Neural crest cell (in vitro differentiated cells): ENCODE measurements around the gene CRISPLD2. TPM values are rescaled to one million over a fixed set of nuclear protein-coding genes. Genes with fewer than 3 reads are reported as not detected.

Source experiments
- DNase-seq: peaks from one replicate; pipeline ENCODE4 v3.0.0; 2021; ENCODE audit warnings: low read depth, mixed read lengths, low spot score
- H3K27ac Mint-ChIP-seq: one replicate; pipeline ENCODE4 v1.8.0; 2021; ENCODE audit warnings: mild to moderate bottlenecking, mixed read lengths; ENCODE audit not compliant: unreplicated experiment
- H3K27me3 Mint-ChIP-seq: 2 replicates; pipeline ENCODE4 v1.8.0; 2021; ENCODE audit warnings: low read depth, mild to moderate bottlenecking, mixed read lengths
- H3K36me3 Mint-ChIP-seq: 2 replicates; pipeline ENCODE4 v1.8.0; 2021; ENCODE audit warnings: low read depth, mild to moderate bottlenecking, mixed read lengths
- H3K4me1 Mint-ChIP-seq: 2 replicates; pipeline ENCODE4 v1.8.0; 2021; ENCODE audit warnings: mixed read lengths
- H3K4me3 Mint-ChIP-seq: one replicate; pipeline ENCODE4 v1.8.0; 2021; ENCODE audit warnings: mild to moderate bottlenecking, mixed read lengths
- H3K9me3 Mint-ChIP-seq: 2 replicates; pipeline ENCODE4 v1.8.0; 2021; ENCODE audit warnings: mixed read lengths
- total RNA-seq: library from RNA; stranded (reverse); gene quantifications from 2 replicates; pipeline ENCODE4 v1.2.1, GENCODE V29; 2021
- TF ChIP-seq, protein P1 (sequence below): fragments of 200-600 bp; sonication (generic); conservative IDR thresholded peaks from 2 replicates; pipeline ENCODE4 v1.5.0; 2021; ENCODE audit warnings: antibody characterized with exemption, mild to moderate bottlenecking

CRISPLD2 gene
- total RNA-seq, 1 donor from 2014 or later, result 0.61 TPM

DNA sequence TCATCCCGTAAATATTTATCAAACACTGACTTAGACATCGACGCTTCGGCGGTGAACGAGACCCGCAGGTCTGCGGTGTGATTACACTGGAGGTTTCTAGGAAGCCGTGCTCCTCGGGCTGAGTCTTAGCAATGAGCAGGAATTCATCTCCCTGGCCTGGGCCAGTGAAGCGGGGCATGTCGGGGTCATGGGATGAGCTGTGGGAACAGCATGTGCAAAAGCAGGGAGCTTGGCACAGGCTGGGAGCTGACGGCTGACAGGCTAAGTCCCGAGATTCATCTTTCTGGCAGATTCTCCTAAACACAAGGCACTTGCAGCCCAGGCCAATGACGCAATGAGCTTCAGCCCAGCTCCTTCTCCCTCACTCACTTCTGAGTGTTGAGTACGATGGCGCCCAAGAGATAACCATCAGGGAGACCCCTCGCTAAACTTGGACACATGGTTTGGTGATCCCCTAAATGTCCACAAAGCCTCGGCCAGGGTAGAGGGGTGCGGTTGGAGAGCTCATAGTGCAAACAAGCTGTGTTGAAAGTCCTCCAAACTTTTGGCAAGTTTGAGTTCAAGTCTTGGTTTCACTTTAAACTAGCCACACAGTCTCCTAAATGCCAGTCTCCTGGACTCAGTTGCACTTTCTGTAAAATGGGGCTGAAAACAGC is 12.8 kb downstream of the CRISPLD2 start:
- TF ChIP-seq, protein P1, sequence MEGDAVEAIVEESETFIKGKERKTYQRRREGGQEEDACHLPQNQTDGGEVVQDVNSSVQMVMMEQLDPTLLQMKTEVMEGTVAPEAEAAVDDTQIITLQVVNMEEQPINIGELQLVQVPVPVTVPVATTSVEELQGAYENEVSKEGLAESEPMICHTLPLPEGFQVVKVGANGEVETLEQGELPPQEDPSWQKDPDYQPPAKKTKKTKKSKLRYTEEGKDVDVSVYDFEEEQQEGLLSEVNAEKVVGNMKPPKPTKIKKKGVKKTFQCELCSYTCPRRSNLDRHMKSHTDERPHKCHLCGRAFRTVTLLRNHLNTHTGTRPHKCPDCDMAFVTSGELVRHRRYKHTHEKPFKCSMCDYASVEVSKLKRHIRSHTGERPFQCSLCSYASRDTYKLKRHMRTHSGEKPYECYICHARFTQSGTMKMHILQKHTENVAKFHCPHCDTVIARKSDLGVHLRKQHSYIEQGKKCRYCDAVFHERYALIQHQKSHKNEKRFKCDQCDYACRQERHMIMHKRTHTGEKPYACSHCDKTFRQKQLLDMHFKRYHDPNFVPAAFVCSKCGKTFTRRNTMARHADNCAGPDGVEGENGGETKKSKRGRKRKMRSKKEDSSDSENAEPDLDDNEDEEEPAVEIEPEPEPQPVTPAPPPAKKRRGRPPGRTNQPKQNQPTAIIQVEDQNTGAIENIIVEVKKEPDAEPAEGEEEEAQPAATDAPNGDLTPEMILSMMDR, result no peak
- DNase-seq, result no peak
- no peak overlapping the region for H3K4me3 Mint-ChIP-seq
- H3K4me1 Mint-ChIP-seq, result peaks cover 21% of the 10 kb centered on the region
- no peaks in the 10 kb centered on the region for H3K9me3 Mint-ChIP-seq
- peaks cover 22% of the 10 kb centered on the region for H3K27me3 Mint-ChIP-seq
- no peak overlapping the region for H3K27ac Mint-ChIP-seq
- H3K36me3 Mint-ChIP-seq, result no peaks in the 10 kb centered on the region

DNA sequence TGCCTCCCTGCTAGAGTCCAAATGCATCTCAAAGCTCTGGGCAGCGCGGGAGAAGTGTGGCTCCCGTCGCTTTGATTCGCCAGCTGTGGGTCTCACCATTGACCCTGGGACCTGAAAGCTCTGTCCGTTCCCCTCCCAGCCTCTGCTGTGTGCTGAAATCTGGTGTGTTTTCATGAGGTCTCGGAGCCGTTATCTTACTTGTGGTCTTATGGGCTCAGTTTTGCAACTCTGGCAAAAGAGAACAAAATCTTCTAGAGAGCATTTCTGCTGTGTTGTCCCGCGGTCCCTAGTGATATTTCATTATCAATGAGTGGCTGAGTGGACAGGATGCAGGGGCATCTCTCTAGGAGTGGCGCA is 13.3 kb downstream of the CRISPLD2 start:
- Mint-ChIP-seq H3K4me1 (peaks cover 17% of the 10 kb centered on the region), H3K4me3 (no peak overlapping the region), H3K36me3 (no peaks in the 10 kb centered on the region), H3K9me3 (no peaks in the 10 kb centered on the region), H3K27me3 (peaks cover 24% of the 10 kb centered on the region), H3K27ac (no peak overlapping the region)
- TF ChIP-seq, protein P1, result no peak
- DNase-seq, result no peak

DNA sequence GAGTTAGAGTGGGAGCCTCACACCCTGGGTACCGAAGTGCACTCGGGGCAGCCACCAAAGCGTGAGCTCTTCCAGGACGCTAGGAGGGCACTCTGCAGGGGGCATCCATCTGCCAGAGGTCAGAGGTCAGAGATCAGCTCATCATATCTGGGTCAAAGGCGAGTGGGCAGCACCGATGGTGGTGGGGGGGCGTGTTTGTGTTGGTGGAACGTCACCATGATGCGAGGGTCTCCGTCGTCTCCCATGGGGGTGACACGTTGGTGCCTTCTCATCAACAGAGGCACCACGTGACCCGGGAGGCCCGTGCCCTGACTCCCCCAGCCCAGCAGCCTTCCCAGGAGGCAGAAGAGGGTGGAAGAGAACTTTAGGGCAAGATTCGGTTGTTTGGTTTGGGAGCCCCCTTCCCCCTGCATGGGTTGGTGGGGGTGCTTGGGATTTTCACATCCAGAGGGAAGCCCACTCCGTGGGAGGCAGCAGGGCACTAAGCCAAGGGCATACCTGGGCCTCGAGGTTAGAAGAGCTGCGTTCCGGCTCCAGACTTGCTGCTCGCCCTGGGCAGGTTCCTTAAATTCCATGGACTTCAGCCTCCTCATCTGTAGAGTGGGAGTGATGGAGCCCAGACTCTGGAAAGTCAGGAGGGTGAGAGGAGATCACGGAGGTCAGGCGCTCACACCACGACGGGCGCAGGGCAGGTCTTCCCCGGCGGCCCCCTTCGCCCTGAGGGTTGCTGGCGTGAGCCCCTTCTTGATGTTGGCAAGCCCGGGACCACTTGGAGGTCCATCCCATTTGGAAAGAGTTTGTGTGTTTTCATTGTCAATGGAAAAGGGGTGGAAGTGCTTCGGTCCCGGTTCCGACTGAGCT is 14.0 kb downstream of the CRISPLD2 start:
- H3K4me3 Mint-ChIP-seq, result no peak overlapping the region

DNA sequence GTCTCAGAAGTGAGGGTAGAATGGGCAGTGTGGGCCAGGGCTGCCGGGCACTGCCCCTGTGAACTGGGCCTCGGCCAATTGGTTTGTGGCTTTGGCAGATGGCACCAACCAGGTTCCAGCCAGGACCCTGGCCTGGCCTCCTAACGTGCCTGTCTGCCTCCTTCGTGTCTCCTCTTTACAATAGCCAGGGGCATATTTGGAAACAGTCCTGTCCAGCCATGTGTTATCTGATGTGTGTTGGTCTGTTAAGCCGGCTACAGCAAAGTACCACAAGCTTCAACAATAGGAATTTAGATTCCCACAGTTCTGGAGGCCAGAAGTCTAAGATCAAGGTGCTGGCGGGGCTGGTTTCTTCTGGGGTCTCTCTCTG is 14.6 kb downstream of the CRISPLD2 start:
- Mint-ChIP-seq H3K4me1 (peaks cover 13% of the 10 kb centered on the region), H3K36me3 (no peaks in the 10 kb centered on the region), H3K4me3 (no peak overlapping the region), H3K27me3 (peaks cover 21% of the 10 kb centered on the region), H3K27ac (no peak overlapping the region), H3K9me3 (no peaks in the 10 kb centered on the region)
- no peak for DNase-seq
- TF ChIP-seq, protein P1, result no peak

More for the DNA sequence above, 14.0 kb downstream of the CRISPLD2 start:
- Mint-ChIP-seq H3K36me3 (no peaks in the 10 kb centered on the region), H3K4me1 (peaks cover 13% of the 10 kb centered on the region), H3K27ac (no peak overlapping the region), H3K9me3 (no peaks in the 10 kb centered on the region), H3K27me3 (peaks cover 22% of the 10 kb centered on the region)
- DNase-seq, result no peak
- TF ChIP-seq, protein P1, result no peak

DNA sequence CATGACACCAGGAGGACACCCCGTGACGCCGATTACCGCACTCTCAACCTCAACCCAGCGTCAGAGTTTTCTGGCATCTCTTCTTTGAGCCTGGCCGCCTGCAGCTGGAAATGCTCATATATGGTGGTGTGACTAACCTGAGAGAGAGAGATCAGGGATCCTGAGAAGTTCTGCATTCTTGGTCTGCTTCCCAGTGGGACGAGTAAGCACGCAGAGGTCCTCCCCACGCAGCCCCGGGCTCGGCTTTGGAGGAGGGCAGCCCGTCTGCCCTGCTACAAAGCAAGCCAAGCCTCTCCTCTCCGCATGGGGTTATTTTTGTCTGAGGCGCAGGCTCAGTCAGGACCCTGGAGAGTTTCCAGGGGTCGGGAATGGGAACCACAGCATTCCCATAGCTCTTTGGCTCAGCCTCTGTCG is 16.5 kb downstream of the CRISPLD2 start:
- TF ChIP-seq, protein P1, result no peak
- peaks cover 31% of the 10 kb centered on the region for H3K27me3 Mint-ChIP-seq
- DNase-seq, result no peak
- no peak overlapping the region for H3K4me3 Mint-ChIP-seq
- peaks cover 19% of the 10 kb centered on the region for H3K4me1 Mint-ChIP-seq
- H3K9me3 Mint-ChIP-seq, result no peaks in the 10 kb centered on the region
- no peak overlapping the region for H3K27ac Mint-ChIP-seq
- no peaks in the 10 kb centered on the region for H3K36me3 Mint-ChIP-seq
